ENCODE results near the gene BOC. TPM values are rescaled to one million over a fixed set of nuclear protein-coding genes. Genes with fewer than 3 reads are reported as not detected.

BOC gene
- total and polyA plus RNA-seq, 2 of the 4 experiments (the other 2 are of a cell fraction), result 6.8 to 15.2 TPM

DNA sequence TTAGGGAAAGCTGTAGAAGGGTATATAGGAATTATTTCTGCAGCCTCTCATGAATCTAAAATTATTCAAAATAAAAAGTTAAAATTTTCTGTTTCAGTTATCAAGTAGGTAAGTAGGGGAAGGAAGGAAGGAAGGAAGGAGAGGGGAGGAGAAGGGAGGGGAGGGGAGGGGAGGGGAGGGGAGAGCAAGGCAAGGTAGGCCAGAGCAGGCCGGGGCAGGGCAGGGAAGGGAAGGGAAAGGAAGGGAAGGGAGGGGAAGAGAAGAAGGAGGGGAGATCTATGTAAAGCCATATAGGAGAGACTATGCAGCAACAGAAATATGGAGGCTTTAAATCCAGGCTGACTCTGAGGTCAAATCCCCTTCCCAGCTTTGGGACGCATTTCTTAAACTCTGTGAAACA, 38.3 kb upstream of the BOC start:
- Histone ChIP-seq H2BK15ac (ENCODE audit: low read depth, low read length) (no peak overlapping the region), H3K4ac (ENCODE audit: low read depth, low read length) (no peak overlapping the region), H4K91ac (ENCODE audit: insufficient read depth, low read depth, low read length) (no peak overlapping the region), H2BK120ac (ENCODE audit: low read depth, low read length) (no peak overlapping the region), H2AFZ (replicated peaks; ENCODE audit: low read length, poor library complexity) (no peak overlapping the region), H3K14ac (replicated peaks; ENCODE audit: low read depth, low read length) (no peak overlapping the region), H3K4me1 (ENCODE audit: control insufficient read depth, insufficient read depth, low read length) (peaks cover 8% of the 10 kb centered on the region), H3K9me1 (ENCODE audit: insufficient read depth, low read length) (no peaks in the 10 kb centered on the region), H4K5ac (ENCODE audit: low read depth, low read length) (no peak overlapping the region), H3K4me2 (ENCODE audit: low read depth, low read length) (no peak overlapping the region), H3K36me3 (ENCODE audit: control insufficient read depth, insufficient read depth, low read length) (no peaks in the 10 kb centered on the region), H3K23ac (ENCODE audit: low read depth, low read length) (no peak overlapping the region), H3K4me3 (ENCODE audit: insufficient read depth, low read depth, low read length) (no peak overlapping the region), H3K9ac (ENCODE audit: low read depth, low read length) (no peak overlapping the region), H2AK5ac (ENCODE audit: low read depth, low read length) (no peak overlapping the region), H2BK5ac (ENCODE audit: low read depth, low read length, poor library complexity, severe bottlenecking) (no peak overlapping the region), H3K79me1 (ENCODE audit: low read depth in 1 of 2, low read length in 2 of 2) (no peaks in the 10 kb centered on the region), H3K27me3 (ENCODE audit: control insufficient read depth, insufficient read depth, low read length) (peaks cover 4% of the 10 kb centered on the region), H3K9me3 (ENCODE audit: control insufficient read depth, insufficient read depth, low read length) (peaks cover 3% of the 10 kb centered on the region), H3K56ac (ENCODE audit: extremely low read depth, insufficient read depth, low read length) (no peak overlapping the region), H2AK9ac (replicated peaks; ENCODE audit: low read depth, low read length, poor library complexity) (no peak overlapping the region), H2BK20ac (ENCODE audit: low read depth, low read length) (no peak overlapping the region), H3K27ac (ENCODE audit: insufficient read depth, low read length) (no peak overlapping the region), H3K18ac (ENCODE audit: low read depth, low read length) (no peak overlapping the region), H4K8ac (ENCODE audit: low read depth in 2 of 2, low read length in 2 of 2) (no peak overlapping the region), H4K20me1 (ENCODE audit: insufficient read depth, low read length) (no peaks in the 10 kb centered on the region)
- intact Hi-C loops (cut with micrococcal nuclease), result no loop called here
- in situ Hi-C loops (cut with MboI; ENCODE audit: low sequenced_read_pairs), result no loop called here
- TF ChIP-seq, protein P1, sequence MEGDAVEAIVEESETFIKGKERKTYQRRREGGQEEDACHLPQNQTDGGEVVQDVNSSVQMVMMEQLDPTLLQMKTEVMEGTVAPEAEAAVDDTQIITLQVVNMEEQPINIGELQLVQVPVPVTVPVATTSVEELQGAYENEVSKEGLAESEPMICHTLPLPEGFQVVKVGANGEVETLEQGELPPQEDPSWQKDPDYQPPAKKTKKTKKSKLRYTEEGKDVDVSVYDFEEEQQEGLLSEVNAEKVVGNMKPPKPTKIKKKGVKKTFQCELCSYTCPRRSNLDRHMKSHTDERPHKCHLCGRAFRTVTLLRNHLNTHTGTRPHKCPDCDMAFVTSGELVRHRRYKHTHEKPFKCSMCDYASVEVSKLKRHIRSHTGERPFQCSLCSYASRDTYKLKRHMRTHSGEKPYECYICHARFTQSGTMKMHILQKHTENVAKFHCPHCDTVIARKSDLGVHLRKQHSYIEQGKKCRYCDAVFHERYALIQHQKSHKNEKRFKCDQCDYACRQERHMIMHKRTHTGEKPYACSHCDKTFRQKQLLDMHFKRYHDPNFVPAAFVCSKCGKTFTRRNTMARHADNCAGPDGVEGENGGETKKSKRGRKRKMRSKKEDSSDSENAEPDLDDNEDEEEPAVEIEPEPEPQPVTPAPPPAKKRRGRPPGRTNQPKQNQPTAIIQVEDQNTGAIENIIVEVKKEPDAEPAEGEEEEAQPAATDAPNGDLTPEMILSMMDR (conservative IDR thresholded peaks at IDR 0.05; ENCODE audit: low read depth, low read length), result no peak
- TF ChIP-seq CEBPB (IDR thresholded peaks at IDR 0.05; ENCODE audit: low read depth, low read length), result no peak
- no peak for TF ChIP-seq NFE2L2 (IDR thresholded peaks at IDR 0.05; ENCODE audit: low read depth, low read length)
- ChIA-PET CTCF (no interaction called here), POLR2A (ENCODE audit: unreplicated experiment) (no interaction called here)
- DNase-seq, result no peak
- WGBS, 2 experiments (ENCODE audit: extremely low coverage in 2 of 2, insufficient read length in 1 of 2), result no CpG with 5 or more reads among the region's 2 CpGs
- dilution Hi-C loops (cut with HindIII; ENCODE audit: low sequenced_read_pairs, unreplicated experiment), result no loop called here
- BruUV-seq (replicated peaks), result no TSS peak
- no peak for ATAC-seq (ENCODE audit: low read depth)
